HCT116 (cell line): Measurements from ENCODE around the gene DRD2. TPM values are rescaled to one million over a fixed set of nuclear protein-coding genes. Genes with fewer than 3 reads are reported as not detected.

Experiments
- ATAC-seq: fragments of 200-7000 bp; cut with Tn5 transposase; 2 replicates; pipeline ENCODE4 v1.9.1; 2020; ENCODE audit warnings: mild to moderate bottlenecking, moderate library complexity
- BruUV-seq: library from RNA; stranded (reverse); fragments of 400-500 nt; replicated peaks from 2 replicates; lab custom pipeline; 2021; lab: Mats Ljungman, UMichigan
- CTCF ChIA-PET: fragments of 300-600 bp; sonication (Branson Sonifier 250); formaldehyde crosslinking; loops from one replicate; lab custom pipeline; 2021; ENCODE audit warnings: antibody characterized with exemption; lab: Charles Lee
- POLR2A ChIA-PET: fragments of 300-600, 350-600 bp; sonication (Branson Sonifier 250); formaldehyde crosslinking; loops from one replicate; lab custom pipeline; 2021; ENCODE audit warnings: antibody characterized with exemption; lab: Charles Lee
- RAD21 ChIA-PET, 2 experiments: fragments of 300-600 bp; sonication (Branson Sonifier 250); formaldehyde crosslinking; loops; one replicate each; lab custom pipeline; 2023; ENCODE audit warnings: low total read pairs in 2 of 2; ENCODE audit not compliant: uncharacterized antibody in 2 of 2, unreplicated experiment in 2 of 2, low non-redundant PET in 1 of 2; lab: Charles Lee
- DNase-seq: peaks from one replicate; pipeline ENCODE4 v3.0.0-alpha.2; 2010; ENCODE audit warnings: low read depth, low spot score
- H2AFZ ChIP-seq: fragments of 200-600 bp; shearing (Covaris generic), sonication (generic); 2 replicates; pipeline ENCODE4 v1.6.1; 2017; ENCODE audit warnings: low read depth, mixed run types, mixed read lengths, antibody characterized with exemption, low read length; ENCODE audit not compliant: poor library complexity, severe bottlenecking
- H3K27ac ChIP-seq: 2 replicates; pipeline ENCODE4 v1.5.1; 2012; ENCODE audit warnings: low read depth, low read length
- H3K27me3 ChIP-seq: fragments of 200-600 bp; sonication (generic); 2 replicates; pipeline ENCODE4 v1.6.1; 2016; ENCODE audit warnings: mixed run types, low read length, mixed read lengths; ENCODE audit not compliant: insufficient read depth
- H3K36me3 ChIP-seq, 2 experiments: fragments of 200-500 bp in 1 of 2; fragments of 200-600 bp in 1 of 2; sonication (Bioruptor generic) in 1 of 2; sonication (generic) in 1 of 2; 2 replicates each; pipeline versions ENCODE4 v1.5.1 to v1.6.1; 2014 to 2016; ENCODE audit warnings: low read length in 2 of 2, inconsistent platforms in 1 of 2, mixed read lengths in 1 of 2, mixed run types in 1 of 2; ENCODE audit not compliant: insufficient read depth in 2 of 2, control insufficient read depth in 1 of 2
- H3K4me1 ChIP-seq, 2 experiments: fragments of 200-600 bp in 1 of 2; sonication (generic) in 1 of 2; 2 replicates each; pipeline versions ENCODE4 v1.5.1 to v1.6.1; 2012 to 2017; ENCODE audit warnings: low read length in 2 of 2, inconsistent platforms in 1 of 2, mild to moderate bottlenecking in 1 of 2, mixed read lengths in 1 of 2, mixed run types in 1 of 2, moderate library complexity in 1 of 2; ENCODE audit not compliant: insufficient read depth in 2 of 2, control insufficient read depth in 1 of 2
- H3K4me2 ChIP-seq: fragments of 200-600 bp; sonication (generic); 2 replicates; pipeline ENCODE4 v1.6.1; 2017; ENCODE audit warnings: mixed run types, low read length, mixed read lengths
- H3K4me3 ChIP-seq, 2 experiments: fragments of 200-600 bp in 1 of 2; sonication (generic) in 1 of 2; replicated peaks in 1 of 2; 2 replicates each; pipeline ENCODE4 v1.5.1; 2011 to 2016; ENCODE audit warnings: low read length in 2 of 2, control low read depth in 1 of 2, low read depth in 1 of 2, mild to moderate bottlenecking in 1 of 2, mixed read lengths in 1 of 2, mixed run types in 1 of 2
- H3K79me2 ChIP-seq: fragments of 200-600 bp; sonication (generic); 2 replicates; pipeline ENCODE4 v1.6.1; 2017; ENCODE audit warnings: mild to moderate bottlenecking, mixed run types, low read length, moderate library complexity, mixed read lengths; ENCODE audit not compliant: insufficient read depth
- H3K9ac ChIP-seq: fragments of 200-600 bp; sonication (generic); 2 replicates; pipeline ENCODE4 v1.6.1; 2016; ENCODE audit warnings: low read length, mixed read lengths
- H3K9me2 ChIP-seq: fragments of 200-600 bp; sonication (generic), shearing (Covaris generic); 2 replicates; pipeline ENCODE4 v1.6.1; 2017; ENCODE audit warnings: mixed run types, mild to moderate bottlenecking, moderate library complexity; ENCODE audit not compliant: insufficient read depth
- H3K9me3 ChIP-seq, 2 experiments: fragments of 200-500 bp in 1 of 2; fragments of 200-600 bp in 1 of 2; sonication (Bioruptor generic) in 1 of 2; sonication (generic) in 1 of 2; 2 replicates each; pipeline ENCODE4 v1.6.1; 2014 to 2017; ENCODE audit warnings: low read length in 2 of 2, mixed read lengths in 2 of 2, inconsistent platforms in 1 of 2, low read depth in 1 of 2, mild to moderate bottlenecking in 1 of 2, mixed run types in 1 of 2, moderate library complexity in 1 of 2; ENCODE audit not compliant: control insufficient read depth in 1 of 2, insufficient read depth in 1 of 2
- H4K20me1 ChIP-seq: fragments of 200-600 bp; sonication (generic), shearing (Covaris generic); 2 replicates; pipeline ENCODE4 v1.6.1; 2017; ENCODE audit warnings: mixed run types, mild to moderate bottlenecking, moderate library complexity; ENCODE audit not compliant: insufficient read depth
- CEBPB ChIP-seq: IDR thresholded peaks from 2 replicates; pipeline ENCODE4 v1.6.1; 2012; ENCODE audit warnings: low read depth
- EGR1 ChIP-seq: IDR thresholded peaks from 2 replicates; pipeline ENCODE4 v1.6.1; 2012; ENCODE audit warnings: low read depth
- ELF1 ChIP-seq: IDR thresholded peaks from 2 replicates; pipeline ENCODE4 v1.6.1; 2012; ENCODE audit warnings: low read depth, borderline replicate concordance
- EZH2 ChIP-seq: fragments of 200-600 bp; sonication (generic); IDR thresholded peaks from 2 replicates; pipeline ENCODE4 v1.6.1; 2017; ENCODE audit warnings: antibody characterized with exemption, mixed run types
- EZH2phosphoT487 ChIP-seq: fragments of 200-600 bp; IDR thresholded peaks from 2 replicates; pipeline ENCODE4 v1.6.1; 2018; ENCODE audit warnings: antibody characterized with exemption, borderline replicate concordance
- FOSL1 ChIP-seq: IDR thresholded peaks from 2 replicates; pipeline ENCODE4 v1.6.1; 2012; ENCODE audit warnings: low read depth
- JUND ChIP-seq: IDR thresholded peaks from 2 replicates; pipeline ENCODE4 v1.6.1; 2012
- POLR2A ChIP-seq: IDR thresholded peaks from 2 replicates; pipeline ENCODE4 v1.7.0; 2011; ENCODE audit warnings: borderline replicate concordance; ENCODE audit not compliant: insufficient read depth, insufficient read length; ENCODE audit errors: extremely low read depth
- POLR2AphosphoS5 ChIP-seq: IDR thresholded peaks from 2 replicates; pipeline ENCODE4 v1.6.1; 2011; ENCODE audit warnings: mild to moderate bottlenecking, low read depth, low read length, moderate library complexity
- RAD21 ChIP-seq: IDR thresholded peaks from 2 replicates; pipeline ENCODE4 v1.6.1; 2012; ENCODE audit warnings: low read depth, mild to moderate bottlenecking
- SIN3A ChIP-seq: IDR thresholded peaks from 2 replicates; pipeline ENCODE4 v1.6.1; 2012; ENCODE audit warnings: low read depth
- SP1 ChIP-seq: IDR thresholded peaks from 2 replicates; pipeline ENCODE4 v1.6.1; 2012; ENCODE audit warnings: low read depth
- SRF ChIP-seq: IDR thresholded peaks from 2 replicates; pipeline ENCODE4 v1.6.1; 2012; ENCODE audit warnings: low read depth
- TCF7L2 ChIP-seq: IDR thresholded peaks from 2 replicates; pipeline ENCODE4 v1.7.0; 2011; ENCODE audit warnings: borderline replicate concordance, inconsistent platforms; ENCODE audit not compliant: insufficient read depth, insufficient read length; ENCODE audit errors: extremely low read depth
- YY1 ChIP-seq: IDR thresholded peaks from 2 replicates; pipeline ENCODE4 v1.6.1; 2011; ENCODE audit warnings: low read length, low read depth, moderate library complexity, mild to moderate bottlenecking; ENCODE audit not compliant: insufficient replicate concordance; ENCODE audit errors: extremely low read depth
- ZFX ChIP-seq: fragments of 450-650 bp; IDR thresholded peaks from 2 replicates; pipeline ENCODE4 v1.6.1; 2017
- ZNF274 ChIP-seq: fragments of 200-500 bp; sonication (Bioruptor generic); IDR thresholded peaks from 2 replicates; pipeline ENCODE4 v1.6.1; 2014; ENCODE audit warnings: mild to moderate bottlenecking, low read depth, low read length, inconsistent platforms
- intact Hi-C: fragments of 100-400 bp; cut with micrococcal nuclease; formaldehyde crosslinking; loops from 2 replicates; pipeline ENCODE4 v1.10.0; 2022
- total RNA-seq: library from RNA; stranded (reverse); gene quantifications from one replicate; pipeline ENCODE4 v1.2.1, GENCODE V29; 2021; ENCODE audit not compliant: unreplicated experiment
- TF ChIP-seq, protein P1 (sequence below): IDR thresholded peaks from 2 replicates; pipeline ENCODE4 v1.6.1; 2012; ENCODE audit warnings: low read depth
- TF ChIP-seq, protein P2 (sequence below): IDR thresholded peaks from 2 replicates; pipeline ENCODE4 v1.6.1; 2011; ENCODE audit warnings: mild to moderate bottlenecking, low read length, moderate library complexity; ENCODE audit not compliant: insufficient replicate concordance; ENCODE audit errors: extremely low read depth
- TF ChIP-seq, protein P3 (sequence below): IDR thresholded peaks from 2 replicates; pipeline ENCODE4 v1.6.1; 2012

DRD2 gene
- total RNA-seq, 1 experiment from 2014 or later: not detected

DNA sequence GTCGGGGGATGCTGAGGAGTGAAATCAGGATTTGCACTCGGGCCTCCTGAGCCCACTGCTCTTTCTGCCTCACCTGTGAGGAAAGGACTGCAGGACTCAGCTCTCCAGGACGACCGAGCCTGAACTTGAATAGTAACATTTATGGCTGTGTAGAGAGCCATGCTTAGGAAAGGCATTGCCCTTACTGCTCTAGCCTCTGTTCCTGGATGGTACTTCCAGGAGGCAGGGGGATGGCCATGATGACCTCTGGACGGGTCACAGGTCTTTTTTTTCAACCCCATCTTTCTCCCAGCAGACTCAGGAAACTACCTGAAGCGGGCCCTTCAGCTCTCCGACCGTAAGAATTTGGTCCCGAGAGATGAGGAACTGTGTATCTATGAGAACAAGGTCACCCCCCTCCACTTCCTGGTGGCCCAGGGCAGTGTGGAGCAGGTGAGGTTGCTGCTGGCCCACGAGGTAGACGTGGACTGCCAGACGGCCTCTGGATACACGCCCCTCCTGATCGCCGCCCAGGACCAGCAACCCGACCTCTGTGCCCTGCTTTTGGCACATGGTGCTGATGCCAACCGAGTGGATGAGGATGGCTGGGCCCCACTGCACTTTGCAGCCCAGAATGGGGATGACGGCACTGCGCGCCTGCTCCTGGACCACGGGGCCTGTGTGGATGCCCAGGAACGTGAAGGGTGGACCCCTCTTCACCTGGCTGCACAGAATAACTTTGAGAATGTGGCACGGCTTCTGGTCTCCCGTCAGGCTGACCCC is 76.3 kb downstream of the DRD2 start:
- ChIA-PET POLR2A (no interaction called here), RAD21 (no interaction called here), CTCF (no interaction called here)
- no TSS peak for BruUV-seq
- Histone ChIP-seq H3K27me3 (0 out of 2 replicates have a peak, but pooled peaks cover 2% of the 10 kb centered on the region), H3K9me3 (no peaks in the 10 kb centered on the region), H4K20me1 (no peaks in the 10 kb centered on the region), H3K9me2 (no peaks in the 10 kb centered on the region), H3K9ac (no peak overlapping the region), H3K4me3 (no peak overlapping the region), H3K79me2 (no peaks in the 10 kb centered on the region), H3K27ac (no peak overlapping the region), H2AFZ (no peak overlapping the region), H3K36me3 (no peaks in the 10 kb centered on the region), H3K4me2 (no peak overlapping the region), H3K4me1 (peaks cover 4 to 7% of the 10 kb centered on the region in 2 experiments; a peak in 2 of 4 replicates)
- no peak for TF ChIP-seq TCF7L2
- no peak for TF ChIP-seq ZFX
- no peak for TF ChIP-seq SRF
- TF ChIP-seq SIN3A: no peak
- TF ChIP-seq EZH2: no peak
- TF ChIP-seq, protein P1, sequence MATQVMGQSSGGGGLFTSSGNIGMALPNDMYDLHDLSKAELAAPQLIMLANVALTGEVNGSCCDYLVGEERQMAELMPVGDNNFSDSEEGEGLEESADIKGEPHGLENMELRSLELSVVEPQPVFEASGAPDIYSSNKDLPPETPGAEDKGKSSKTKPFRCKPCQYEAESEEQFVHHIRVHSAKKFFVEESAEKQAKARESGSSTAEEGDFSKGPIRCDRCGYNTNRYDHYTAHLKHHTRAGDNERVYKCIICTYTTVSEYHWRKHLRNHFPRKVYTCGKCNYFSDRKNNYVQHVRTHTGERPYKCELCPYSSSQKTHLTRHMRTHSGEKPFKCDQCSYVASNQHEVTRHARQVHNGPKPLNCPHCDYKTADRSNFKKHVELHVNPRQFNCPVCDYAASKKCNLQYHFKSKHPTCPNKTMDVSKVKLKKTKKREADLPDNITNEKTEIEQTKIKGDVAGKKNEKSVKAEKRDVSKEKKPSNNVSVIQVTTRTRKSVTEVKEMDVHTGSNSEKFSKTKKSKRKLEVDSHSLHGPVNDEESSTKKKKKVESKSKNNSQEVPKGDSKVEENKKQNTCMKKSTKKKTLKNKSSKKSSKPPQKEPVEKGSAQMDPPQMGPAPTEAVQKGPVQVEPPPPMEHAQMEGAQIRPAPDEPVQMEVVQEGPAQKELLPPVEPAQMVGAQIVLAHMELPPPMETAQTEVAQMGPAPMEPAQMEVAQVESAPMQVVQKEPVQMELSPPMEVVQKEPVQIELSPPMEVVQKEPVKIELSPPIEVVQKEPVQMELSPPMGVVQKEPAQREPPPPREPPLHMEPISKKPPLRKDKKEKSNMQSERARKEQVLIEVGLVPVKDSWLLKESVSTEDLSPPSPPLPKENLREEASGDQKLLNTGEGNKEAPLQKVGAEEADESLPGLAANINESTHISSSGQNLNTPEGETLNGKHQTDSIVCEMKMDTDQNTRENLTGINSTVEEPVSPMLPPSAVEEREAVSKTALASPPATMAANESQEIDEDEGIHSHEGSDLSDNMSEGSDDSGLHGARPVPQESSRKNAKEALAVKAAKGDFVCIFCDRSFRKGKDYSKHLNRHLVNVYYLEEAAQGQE: no peak
- no peak for TF ChIP-seq ELF1
- TF ChIP-seq RAD21: no peak
- no peak for TF ChIP-seq EGR1
- TF ChIP-seq, protein P2, sequence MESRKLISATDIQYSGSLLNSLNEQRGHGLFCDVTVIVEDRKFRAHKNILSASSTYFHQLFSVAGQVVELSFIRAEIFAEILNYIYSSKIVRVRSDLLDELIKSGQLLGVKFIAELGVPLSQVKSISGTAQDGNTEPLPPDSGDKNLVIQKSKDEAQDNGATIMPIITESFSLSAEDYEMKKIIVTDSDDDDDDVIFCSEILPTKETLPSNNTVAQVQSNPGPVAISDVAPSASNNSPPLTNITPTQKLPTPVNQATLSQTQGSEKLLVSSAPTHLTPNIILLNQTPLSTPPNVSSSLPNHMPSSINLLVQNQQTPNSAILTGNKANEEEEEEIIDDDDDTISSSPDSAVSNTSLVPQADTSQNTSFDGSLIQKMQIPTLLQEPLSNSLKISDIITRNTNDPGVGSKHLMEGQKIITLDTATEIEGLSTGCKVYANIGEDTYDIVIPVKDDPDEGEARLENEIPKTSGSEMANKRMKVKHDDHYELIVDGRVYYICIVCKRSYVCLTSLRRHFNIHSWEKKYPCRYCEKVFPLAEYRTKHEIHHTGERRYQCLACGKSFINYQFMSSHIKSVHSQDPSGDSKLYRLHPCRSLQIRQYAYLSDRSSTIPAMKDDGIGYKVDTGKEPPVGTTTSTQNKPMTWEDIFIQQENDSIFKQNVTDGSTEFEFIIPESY: no peak
- TF ChIP-seq POLR2A: no peak
- TF ChIP-seq FOSL1: no peak
- TF ChIP-seq, protein P3, sequence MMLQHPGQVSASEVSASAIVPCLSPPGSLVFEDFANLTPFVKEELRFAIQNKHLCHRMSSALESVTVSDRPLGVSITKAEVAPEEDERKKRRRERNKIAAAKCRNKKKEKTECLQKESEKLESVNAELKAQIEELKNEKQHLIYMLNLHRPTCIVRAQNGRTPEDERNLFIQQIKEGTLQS: no peak
- TF ChIP-seq JUND: no peak
- no peak for TF ChIP-seq EZH2phosphoT487
- TF ChIP-seq SP1: no peak
- no peak for TF ChIP-seq YY1
- TF ChIP-seq ZNF274: no peak
- no peak for TF ChIP-seq POLR2AphosphoS5
- no peak for TF ChIP-seq CEBPB
- no peak for DNase-seq
- ATAC-seq: no peak
- intact Hi-C loops: no loop called here
